ENCODE results near the gene ADRM1. TPM values are rescaled to one million over a fixed set of nuclear protein-coding genes. Genes with fewer than 3 reads are reported as not detected.

ADRM1 gene
- polyA plus RNA-seq, 1 experiment: 58.5 TPM

GRCh38 chr20:62330576-62331317 lies 27.9 kb downstream of the ADRM1 start:
- H3K4me3 ChIP-seq (ENCODE audit: low read depth, low read length): no peak overlapping the region
- ChIA-PET POLR2A (no interaction called here), CTCF (no interaction called here)
- TF ChIP-seq CTCF (IDR thresholded peaks at IDR 0.05; ENCODE audit: low read depth, low read length): no peak
- no peaks in the 10 kb centered on the region; the same call in 1 of the 2 replicates for H3K9me3 ChIP-seq (ENCODE audit: control insufficient read depth, insufficient read depth, low read length)
- no peak for DNase-seq (ENCODE audit: low read depth, low spot score)
- H3K27ac ChIP-seq (ENCODE audit: low read depth, low read length): no peak overlapping the region
- no peaks in the 10 kb centered on the region for H3K27me3 ChIP-seq (ENCODE audit: control insufficient read depth, insufficient read depth, low read length)

DNA sequence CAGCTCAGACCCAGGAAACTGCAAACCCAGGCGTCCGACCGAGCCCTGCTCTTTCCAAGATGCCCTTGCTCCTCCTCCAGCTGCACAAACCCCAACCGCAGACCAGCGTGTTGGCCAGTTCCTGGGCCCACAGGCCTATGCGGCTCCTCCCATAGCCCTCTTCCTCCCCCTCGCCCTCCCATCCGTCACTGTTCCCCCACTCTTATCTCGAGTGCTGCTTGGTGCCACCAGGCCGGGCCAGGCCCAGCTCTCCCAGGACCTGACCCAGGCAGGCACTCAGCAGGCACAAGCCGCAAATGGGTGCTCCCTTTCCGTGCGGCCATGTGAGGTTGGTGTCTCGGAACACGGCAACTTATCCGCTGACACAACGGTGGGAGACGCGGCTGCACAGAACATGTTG lies 28.6 kb downstream of the ADRM1 start:
- Histone ChIP-seq H3K27ac (ENCODE audit: low read depth, low read length) (no peak overlapping the region), H3K27me3 (ENCODE audit: control insufficient read depth, insufficient read depth, low read length) (no peaks in the 10 kb centered on the region), H3K9me3 (ENCODE audit: control insufficient read depth, insufficient read depth, low read length) (no peaks in the 10 kb centered on the region; the same call in 1 of the 2 replicates), H3K4me3 (ENCODE audit: low read depth, low read length) (no peak overlapping the region)
- ChIA-PET POLR2A (no interaction called here), CTCF (no interaction called here)
- DNase-seq (ENCODE audit: low read depth, low spot score): no peak
- no peak for TF ChIP-seq CTCF (IDR thresholded peaks at IDR 0.05; ENCODE audit: low read depth, low read length)

DNA sequence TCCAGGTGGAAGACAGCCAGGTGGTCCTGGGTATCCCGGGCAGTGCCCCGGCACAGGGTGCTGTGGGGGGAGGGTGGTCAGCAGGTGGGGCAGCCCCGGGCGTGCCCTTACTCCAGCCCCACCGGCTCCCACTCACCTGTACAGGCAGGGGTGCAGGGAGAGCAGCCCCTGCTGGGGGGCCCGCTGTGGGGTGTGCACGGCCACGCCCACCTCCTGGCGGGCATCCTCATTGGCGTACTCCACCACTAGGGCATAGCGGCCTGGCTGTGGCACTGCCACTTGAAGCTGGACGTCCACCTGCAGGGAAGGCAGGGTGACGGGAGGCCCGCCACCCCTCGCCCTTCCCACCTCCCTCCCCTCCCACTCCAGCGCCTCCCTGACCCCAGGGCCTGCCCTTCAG lies 29.6 kb downstream of the ADRM1 start:
- DNase-seq (ENCODE audit: low read depth, low spot score): no peak
- POLR2A ChIA-PET: no interaction called here
- no peaks in the 10 kb centered on the region for H3K27me3 ChIP-seq (ENCODE audit: control insufficient read depth, insufficient read depth, low read length)
- H3K9me3 ChIP-seq (ENCODE audit: control insufficient read depth, insufficient read depth, low read length): no peaks in the 10 kb centered on the region; the same call in 1 of the 2 replicates
- CTCF ChIA-PET: no interaction called here
- no peak for TF ChIP-seq CTCF (IDR thresholded peaks at IDR 0.05; ENCODE audit: low read depth, low read length)
- H3K4me3 ChIP-seq (ENCODE audit: low read depth, low read length): no peak overlapping the region
- H3K27ac ChIP-seq (ENCODE audit: low read depth, low read length): no peak overlapping the region

DNA sequence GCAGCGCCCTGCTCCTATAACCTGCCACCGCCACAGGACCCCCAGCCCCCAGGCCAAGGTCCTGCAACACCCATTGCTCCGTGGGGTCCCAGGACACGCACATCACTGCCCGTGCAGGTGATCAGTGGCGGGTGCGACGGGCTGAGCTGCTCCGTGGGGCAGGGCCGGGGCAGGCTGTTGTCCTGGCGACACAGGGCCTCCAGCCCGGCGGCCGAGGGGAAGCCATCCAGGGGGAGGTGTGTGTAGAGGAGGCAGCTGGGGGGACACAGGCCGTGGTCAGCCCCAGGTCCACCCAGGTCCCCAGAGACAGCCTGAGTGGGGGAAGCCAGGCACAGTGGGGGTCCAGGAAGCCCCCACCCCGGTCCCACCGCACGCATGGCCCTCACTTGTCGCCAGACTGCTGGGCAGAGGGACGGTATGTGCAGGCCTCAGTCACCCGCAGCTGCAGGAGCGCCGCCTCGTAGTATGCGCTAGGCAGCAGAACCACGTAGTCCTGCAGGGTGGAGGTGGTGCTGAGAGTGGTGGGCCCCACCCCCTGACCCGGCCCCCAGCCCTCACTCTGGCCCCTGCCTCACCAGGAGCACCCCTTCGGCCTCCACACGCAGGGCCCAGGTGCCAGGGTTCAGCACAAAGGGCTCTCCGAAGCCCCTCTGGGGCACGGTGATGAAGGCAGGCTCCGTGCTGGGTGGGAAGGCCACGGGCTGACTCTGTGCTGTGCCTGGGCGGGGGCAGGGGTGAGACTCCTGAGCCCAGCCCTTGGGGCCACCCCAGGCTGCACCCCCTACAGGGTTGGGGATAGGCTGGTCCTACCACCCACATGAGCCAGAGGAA lies 30.4 kb downstream of the ADRM1 start:
- no peak overlapping the region for H3K27ac ChIP-seq (ENCODE audit: low read depth, low read length)
- H3K9me3 ChIP-seq (ENCODE audit: control insufficient read depth, insufficient read depth, low read length): no peaks in the 10 kb centered on the region; the same call in 1 of the 2 replicates
- H3K27me3 ChIP-seq (ENCODE audit: control insufficient read depth, insufficient read depth, low read length): no peaks in the 10 kb centered on the region
- TF ChIP-seq CTCF (IDR thresholded peaks at IDR 0.05; ENCODE audit: low read depth, low read length): no peak
- POLR2A ChIA-PET: no interaction called here
- no peak overlapping the region for H3K4me3 ChIP-seq (ENCODE audit: low read depth, low read length)
- no peak for DNase-seq (ENCODE audit: low read depth, low spot score)
- CTCF ChIA-PET: no interaction called here

All from AG04450 (cell line).